Gastrocnemius medialis (tissue), 4 donors: Measurements from ENCODE around the gene PRKRIP1. TPM values are rescaled to one million over a fixed set of nuclear protein-coding genes. Genes with fewer than 3 reads are reported as not detected.

Source experiments
- ATAC-seq, 2 donors: fragments of 150-250 bp; one replicate each; pipeline ENCODE4 v1.9.1; 2016
- DNase-seq, 2 donors: peaks; one replicate each; pipeline ENCODE4 v3.0.0-alpha.2; 2019
- H3K27ac ChIP-seq, 4 donors: fragments of 200-600 bp; sonication (generic); 1 replicate in 1 of 4; 2 replicates in 3 of 4; pipeline ENCODE4 v1.5.1; 2016 to 2018; ENCODE audit warnings: mild to moderate bottlenecking in 2 of 4, moderate library complexity in 1 of 4
- H3K27me3 ChIP-seq, 3 donors: fragments of 200-600 bp; sonication (generic) in 2 of 3; 1 replicate in 1 of 3; 2 replicates in 2 of 3; pipeline versions ENCODE4 v1.5.1 to v1.6.0; 2016 to 2019; ENCODE audit warnings: mild to moderate bottlenecking in 1 of 3, moderate library complexity in 1 of 3
- H3K36me3 ChIP-seq, 2 donors: fragments of 200-600 bp; sonication (generic) in 1 of 2; one replicate each; pipeline ENCODE4 v1.5.1; 2017 to 2018
- H3K4me1 ChIP-seq, 2 donors: fragments of 200-600 bp; sonication (generic) in 1 of 2; one replicate each; pipeline ENCODE4 v1.5.1; 2016 to 2017; ENCODE audit warnings: mild to moderate bottlenecking in 2 of 2
- H3K4me3 ChIP-seq, 4 donors: fragments of 200-600 bp; sonication (generic) in 3 of 4; 1 replicate in 1 of 4; 2 replicates in 3 of 4; pipeline ENCODE4 v1.5.1; 2016 to 2019; ENCODE audit warnings: mild to moderate bottlenecking in 2 of 4
- H3K9me3 ChIP-seq, 3 donors: fragments of 200-600 bp; sonication (generic) in 2 of 3; 1 replicate in 1 of 3; 2 replicates in 2 of 3; pipeline ENCODE4 v1.5.1; 2016 to 2019
- POLR2A ChIP-seq, 2 donors: fragments of 450-650 bp; IDR thresholded peaks; one replicate each; pipeline ENCODE4 v1.6.1; 2017; ENCODE audit warnings: antibody characterized with exemption in 2 of 2, mild to moderate bottlenecking in 2 of 2, moderate library complexity in 2 of 2
- in situ Hi-C, 4 donors: fragments of 200-750 bp; cut with MboI; loops; one replicate each; pipeline versions ENCODE4 v1.15.0 to v1.8.0; 2017; ENCODE audit warnings: low sequenced_read_pairs in 4 of 4
- intact Hi-C: fragments of 100-400 bp; cut with DNase I; formaldehyde crosslinking; loops from one replicate; pipeline ENCODE4 v1.15.1; 2023; ENCODE audit warnings: low total_unique reads
- total RNA-seq, 4 donors: library from RNA; depleted of rRNA; stranded (reverse); fragments of >200 nt; gene quantifications; one replicate each; pipeline versions ENCODE4 v1.1.0 to v1.2.3, GENCODE V29; 2016
- TF ChIP-seq, protein P1 (sequence below), 5 experiments: fragments of 450-650 bp in 3 of 5; fragments of 200-600 bp in 2 of 5; sonication (generic) in 2 of 5; IDR thresholded peaks in 4 of 5; conservative IDR thresholded peaks in 1 of 5; 1 replicate in 4 of 5; 2 replicates in 1 of 5; pipeline ENCODE4 v1.5.1; 2016 to 2019; ENCODE audit warnings: antibody characterized with exemption in 5 of 5, mild to moderate bottlenecking in 3 of 5, moderate library complexity in 3 of 5

The PRKRIP1 gene
- total RNA-seq, 4 donors from 2014 or later = 6.1 to 22.1 (median 13.4) TPM

DNA sequence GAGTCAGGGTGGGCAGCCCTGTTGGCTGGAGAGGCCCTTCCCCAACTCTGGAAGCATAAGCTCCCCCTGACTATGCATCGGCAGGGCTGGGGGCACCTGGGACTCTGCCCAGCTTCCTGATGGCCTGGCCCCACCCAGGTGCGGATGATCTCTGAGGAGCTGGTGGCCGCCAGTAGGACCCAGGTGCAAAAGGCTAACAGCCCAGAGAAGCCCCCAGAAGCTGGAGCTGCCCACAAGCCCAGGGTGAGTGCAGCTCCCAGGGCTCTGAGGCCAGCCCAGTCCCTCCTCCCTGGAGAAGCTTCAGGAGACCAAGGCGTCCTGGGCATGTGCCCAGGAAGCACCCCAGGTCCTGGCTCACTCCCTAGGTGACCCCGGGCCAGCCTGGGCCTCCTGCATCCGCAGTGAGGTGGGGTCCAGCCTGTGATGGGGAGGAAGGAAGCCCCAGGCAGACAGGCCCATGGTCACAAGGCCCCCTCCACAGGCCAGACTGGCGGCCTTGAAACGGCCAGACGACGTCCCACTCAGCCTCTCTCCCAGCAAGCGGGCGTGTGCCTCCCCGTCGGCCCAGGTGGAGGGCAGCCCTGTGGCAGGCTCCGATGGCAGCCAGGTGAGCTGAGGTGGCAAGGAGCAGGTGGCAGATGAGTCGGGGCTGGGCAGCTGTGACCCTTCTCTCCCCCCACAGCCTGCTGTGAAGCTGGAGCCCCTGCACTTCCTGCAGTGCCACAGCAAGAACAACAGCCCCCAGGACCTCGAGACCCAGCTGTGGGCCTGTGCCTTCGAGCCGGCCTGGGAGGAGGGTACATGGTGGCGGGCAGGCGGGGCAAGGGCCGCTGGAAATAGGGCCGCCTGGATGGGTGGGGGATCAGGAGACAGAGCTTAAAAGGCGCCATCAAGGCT, 71.7 kb downstream of the PRKRIP1 start:
- DNase-seq = no peak
- intact Hi-C loops (no loop called here), in situ Hi-C loops (loop anchor here in 1 of 4 donors (10.0 kb wide), 1 partner anchor 63 kb away; no protein-coding TSS in a partner anchor)
- TF ChIP-seq POLR2A (IDR thresholded peaks at IDR 0.05) = no peak
- TF ChIP-seq, protein P1, sequence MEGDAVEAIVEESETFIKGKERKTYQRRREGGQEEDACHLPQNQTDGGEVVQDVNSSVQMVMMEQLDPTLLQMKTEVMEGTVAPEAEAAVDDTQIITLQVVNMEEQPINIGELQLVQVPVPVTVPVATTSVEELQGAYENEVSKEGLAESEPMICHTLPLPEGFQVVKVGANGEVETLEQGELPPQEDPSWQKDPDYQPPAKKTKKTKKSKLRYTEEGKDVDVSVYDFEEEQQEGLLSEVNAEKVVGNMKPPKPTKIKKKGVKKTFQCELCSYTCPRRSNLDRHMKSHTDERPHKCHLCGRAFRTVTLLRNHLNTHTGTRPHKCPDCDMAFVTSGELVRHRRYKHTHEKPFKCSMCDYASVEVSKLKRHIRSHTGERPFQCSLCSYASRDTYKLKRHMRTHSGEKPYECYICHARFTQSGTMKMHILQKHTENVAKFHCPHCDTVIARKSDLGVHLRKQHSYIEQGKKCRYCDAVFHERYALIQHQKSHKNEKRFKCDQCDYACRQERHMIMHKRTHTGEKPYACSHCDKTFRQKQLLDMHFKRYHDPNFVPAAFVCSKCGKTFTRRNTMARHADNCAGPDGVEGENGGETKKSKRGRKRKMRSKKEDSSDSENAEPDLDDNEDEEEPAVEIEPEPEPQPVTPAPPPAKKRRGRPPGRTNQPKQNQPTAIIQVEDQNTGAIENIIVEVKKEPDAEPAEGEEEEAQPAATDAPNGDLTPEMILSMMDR (IDR thresholded peaks at IDR 0.05 in 4 of 5, conservative IDR thresholded peaks at IDR 0.05 in 1 of 5) = no peak
- Histone ChIP-seq H3K9me3 (no peaks in the 10 kb centered on the region), H3K27ac (no peak overlapping the region), H3K4me1 (peaks cover 14 to 30% of the 10 kb centered on the region in 2 donors), H3K27me3 (no peaks in the 10 kb centered on the region), H3K4me3 (no peak overlapping the region), H3K36me3 (peaks cover 0 to 7% of the 10 kb centered on the region in 2 donors)
- ATAC-seq = no peak

DNA sequence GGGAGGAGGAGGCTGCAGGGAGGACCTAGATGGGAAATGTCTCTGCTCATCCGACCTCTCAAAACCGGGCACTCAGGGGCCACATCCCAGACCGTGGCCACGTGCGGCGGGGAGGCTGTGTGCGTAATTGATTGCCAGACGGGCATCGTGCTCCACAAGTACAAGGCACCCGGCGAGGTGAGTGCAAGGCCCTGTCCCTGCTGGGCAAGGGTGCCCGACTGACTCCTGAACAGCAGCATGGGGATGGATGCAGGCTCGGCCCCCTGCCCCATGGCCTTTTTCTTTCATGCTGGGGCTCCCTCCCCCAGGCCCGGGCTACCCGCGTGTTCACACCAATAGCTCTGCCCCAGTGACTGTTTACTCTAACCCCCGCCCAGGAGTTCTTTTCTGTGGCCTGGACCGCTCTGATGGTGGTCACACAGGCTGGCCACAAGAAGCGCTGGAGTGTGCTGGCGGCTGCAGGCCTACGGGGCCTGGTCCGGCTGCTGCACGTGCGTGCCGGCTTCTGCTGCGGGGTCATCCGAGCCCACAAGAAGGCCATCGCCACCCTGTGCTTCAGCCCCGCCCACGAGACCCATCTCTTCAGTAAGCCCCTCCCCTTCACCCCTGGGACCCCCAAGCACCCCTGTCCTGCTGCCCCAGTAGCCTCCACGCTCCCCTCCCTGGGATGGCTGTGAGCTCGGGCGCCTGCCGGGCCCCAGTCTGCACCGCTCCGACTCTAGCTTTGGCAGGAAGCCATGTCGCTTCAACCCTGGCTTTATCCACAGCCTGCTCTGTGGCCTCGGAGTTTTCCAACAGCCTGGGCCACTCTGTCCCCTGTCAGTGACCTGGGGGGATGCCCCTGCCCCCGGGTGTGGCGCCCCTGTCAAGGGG, 72.6 kb downstream of the PRKRIP1 start:
- Histone ChIP-seq H3K9me3 (no peaks in the 10 kb centered on the region), H3K27ac (no peak overlapping the region), H3K4me3 (no peak overlapping the region), H3K36me3 (peaks cover 0 to 16% of the 10 kb centered on the region in 2 donors), H3K4me1 (peaks cover 10 to 26% of the 10 kb centered on the region in 2 donors), H3K27me3 (no peaks in the 10 kb centered on the region)
- TF ChIP-seq, protein P1 (IDR thresholded peaks at IDR 0.05 in 4 of 5, conservative IDR thresholded peaks at IDR 0.05 in 1 of 5) = no peak
- no peak for TF ChIP-seq POLR2A (IDR thresholded peaks at IDR 0.05)
- no peak for ATAC-seq
- in situ Hi-C loops (loop anchor here in 1 of 4 donors (10.0 kb wide), 1 partner anchor 64 kb away; no protein-coding TSS in a partner anchor), intact Hi-C loops (no loop called here)
- DNase-seq = peak in 1 of 2 donors; percentile 20

DNA sequence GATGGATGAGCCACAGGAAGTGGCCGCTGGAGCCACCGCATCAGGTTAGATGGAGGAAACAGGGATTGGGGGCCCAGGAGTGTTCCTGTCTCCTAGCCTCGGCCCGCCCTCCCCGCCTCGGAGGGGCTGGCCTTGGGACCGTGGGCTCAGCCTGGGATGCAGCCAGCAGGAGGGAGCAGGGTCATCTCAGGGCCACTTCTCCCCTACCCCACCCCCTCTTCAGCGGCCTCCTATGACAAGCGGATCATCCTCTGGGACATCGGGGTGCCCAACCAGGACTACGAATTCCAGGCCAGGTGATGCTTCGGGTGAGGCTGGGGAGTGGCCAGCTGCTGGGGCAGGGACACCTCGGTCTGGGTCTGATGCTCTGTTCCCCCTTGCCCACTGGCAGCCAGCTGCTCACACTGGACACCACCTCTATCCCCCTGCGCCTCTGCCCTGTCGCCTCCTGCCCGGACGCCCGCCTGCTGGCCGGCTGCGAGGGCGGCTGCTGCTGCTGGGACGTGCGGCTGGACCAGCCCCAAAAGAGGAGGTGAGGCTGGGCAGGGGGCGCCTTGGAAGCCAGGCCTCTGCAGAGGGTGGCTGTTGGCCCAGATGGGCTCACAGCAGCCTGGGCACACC, 73.3 kb downstream of the PRKRIP1 start:
- Histone ChIP-seq H3K4me1 (peaks cover 4 to 21% of the 10 kb centered on the region in 2 donors), H3K9me3 (no peaks in the 10 kb centered on the region), H3K27ac (no peak overlapping the region), H3K27me3 (no peaks in the 10 kb centered on the region), H3K4me3 (no peak overlapping the region), H3K36me3 (peaks cover 0 to 16% of the 10 kb centered on the region in 2 donors)
- in situ Hi-C loops (loop anchor here in 1 of 4 donors (10.0 kb wide), 1 partner anchor 65 kb away; no protein-coding TSS in a partner anchor), intact Hi-C loops (no loop called here)
- TF ChIP-seq POLR2A (IDR thresholded peaks at IDR 0.05) = no peak
- TF ChIP-seq, protein P1 (IDR thresholded peaks at IDR 0.05 in 4 of 5, conservative IDR thresholded peaks at IDR 0.05 in 1 of 5) = no peak
- ATAC-seq = no peak
- DNase-seq = peak in 1 of 2 donors; percentile 13
